GM18868 (cell line): ENCODE results near the gene PRKCG.

ENCODE experiments used
- ATAC-seq: cut with Tn5 transposase; IDR thresholded peaks from one replicate; pipeline ENCODE4 v1.9.1; 2021; ENCODE audit warnings: mild to moderate bottlenecking, moderate library complexity; ENCODE audit not compliant: unreplicated experiment

PRKCG gene

DNA sequence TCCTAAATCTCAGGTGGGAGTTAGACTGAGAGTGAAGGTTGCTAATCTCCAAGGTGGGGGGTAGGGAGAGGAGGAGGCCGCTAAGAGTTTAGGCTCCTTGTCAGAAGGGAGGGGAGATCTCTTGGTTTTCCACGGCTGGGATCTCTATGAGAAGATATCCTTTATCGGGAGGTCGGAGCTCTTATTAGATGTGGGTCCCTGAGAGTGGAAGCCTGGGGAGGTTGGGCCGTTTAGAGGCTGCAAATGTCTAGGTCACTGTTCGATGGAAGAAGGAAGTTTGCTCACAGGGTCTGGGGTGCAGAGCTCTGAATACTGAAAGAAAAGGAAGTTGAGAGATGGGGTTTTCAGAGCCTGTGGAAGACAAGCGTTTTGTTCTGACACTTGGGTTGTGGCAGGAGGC lies 10.5 kb upstream of the PRKCG start:
- ATAC-seq: no peak

DNA sequence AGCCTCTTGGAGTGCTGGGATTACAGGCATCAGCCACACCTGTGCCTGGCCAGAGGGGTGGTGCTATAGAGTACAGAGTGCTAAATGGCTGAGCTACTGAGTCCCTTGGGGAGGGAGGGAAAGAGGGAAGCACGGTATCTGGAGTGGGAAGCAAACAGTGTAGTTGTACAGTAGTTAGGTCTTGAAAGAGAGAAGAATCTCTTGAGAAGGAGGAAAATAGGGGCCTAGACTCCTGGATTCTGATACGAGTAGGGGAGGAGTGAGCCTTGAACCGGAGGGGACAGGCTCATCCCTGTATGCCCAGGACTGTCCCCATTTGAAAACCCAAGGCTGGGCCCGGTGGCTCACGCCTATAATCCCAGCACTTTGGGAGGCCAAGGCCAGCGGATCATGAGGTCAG lies 9.2 kb upstream of the PRKCG start:
- no peak for ATAC-seq

- ATAC-seq: no peak
Measured at GRCh38 chr19:53873773-53874605, 8.0 kb upstream of the PRKCG start.

- no peak for ATAC-seq
Measured at GRCh38 chr19:53874606-53874990, 7.4 kb upstream of the PRKCG start.

- ATAC-seq: no peak
Measured at GRCh38 chr19:53875602-53876325, 6.2 kb upstream of the PRKCG start.

- no peak for ATAC-seq
Measured at GRCh38 chr19:53876651-53877224, 5.3 kb upstream of the PRKCG start.

DNA sequence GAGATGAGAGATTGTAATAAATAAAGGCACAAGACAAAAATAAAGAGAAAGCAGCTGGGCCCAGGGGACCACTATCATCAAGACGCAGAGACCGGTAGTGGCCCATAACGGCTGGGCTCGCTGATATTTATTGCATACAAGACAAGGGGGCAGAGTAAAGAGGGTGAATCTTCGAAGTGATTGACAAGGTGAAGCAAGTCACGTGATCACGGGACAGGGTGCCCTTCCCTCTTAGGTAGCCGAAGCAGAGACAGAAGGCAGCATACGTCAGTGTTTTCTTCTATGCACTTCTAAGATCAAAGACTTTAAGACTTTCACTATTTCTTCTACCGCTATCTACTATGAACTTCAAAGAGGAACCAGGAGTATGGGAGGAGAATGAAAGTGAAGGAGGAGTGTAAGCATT lies 4.6 kb upstream of the PRKCG start:
- ATAC-seq: no peak

GRCh38 chr19:53878776-53879139 lies 3.2 kb upstream of the PRKCG start:
- no peak for ATAC-seq

GRCh38 chr19:53879140-53880081 lies 2.6 kb upstream of the PRKCG start:
- peak; percentile 87 for ATAC-seq

DNA sequence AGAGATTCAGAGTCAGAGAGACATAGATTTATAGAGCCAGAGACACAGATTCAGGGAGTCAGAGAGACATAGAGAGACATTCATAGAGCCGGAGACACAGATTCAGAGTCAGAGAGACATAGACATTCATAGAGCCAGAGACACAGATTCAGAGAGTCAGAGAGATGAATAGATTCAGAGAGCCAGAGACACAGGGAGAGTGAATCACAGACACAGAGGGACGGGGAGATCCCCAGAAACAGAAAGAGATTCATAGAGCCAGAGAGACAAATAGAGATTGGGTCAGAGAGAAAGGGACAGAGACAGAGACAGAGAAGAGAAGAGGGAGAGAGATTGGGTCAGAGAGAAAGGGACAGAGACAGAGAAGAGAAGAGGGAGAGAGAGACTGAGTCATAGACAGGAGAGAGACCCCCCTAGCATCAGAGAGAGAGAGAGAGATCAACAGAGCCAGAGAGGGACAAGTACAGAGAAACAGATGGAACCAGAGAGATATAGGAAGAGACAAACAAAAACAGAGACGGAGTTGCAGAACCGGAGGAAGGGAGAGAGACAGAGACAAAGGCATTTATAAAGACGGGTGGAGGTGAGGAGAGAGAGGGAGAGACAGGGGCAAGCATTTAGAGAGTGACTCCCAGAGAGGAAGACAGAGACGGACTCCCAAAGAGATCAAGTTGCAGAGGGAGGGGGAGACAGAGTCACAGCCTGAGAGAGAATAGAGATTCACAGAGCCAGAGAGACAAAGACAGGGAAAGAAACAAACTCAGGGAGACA lies 1.1 kb upstream of the PRKCG start:
- no peak for ATAC-seq

GRCh38 chr19:53882391-53883050 lies 524 bp downstream of the PRKCG start:
- no peak for ATAC-seq

- no peak for ATAC-seq
Measured at GRCh38 chr19:53883231-53883661, 1.2 kb downstream of the PRKCG start.

GRCh38 chr19:53883741-53884140 lies 1.7 kb downstream of the PRKCG start:
- ATAC-seq: no peak

GRCh38 chr19:53884256-53884655 lies 2.3 kb downstream of the PRKCG start:
- no peak for ATAC-seq

GRCh38 chr19:53885036-53885435 lies 3.0 kb downstream of the PRKCG start:
- ATAC-seq: no peak

DNA sequence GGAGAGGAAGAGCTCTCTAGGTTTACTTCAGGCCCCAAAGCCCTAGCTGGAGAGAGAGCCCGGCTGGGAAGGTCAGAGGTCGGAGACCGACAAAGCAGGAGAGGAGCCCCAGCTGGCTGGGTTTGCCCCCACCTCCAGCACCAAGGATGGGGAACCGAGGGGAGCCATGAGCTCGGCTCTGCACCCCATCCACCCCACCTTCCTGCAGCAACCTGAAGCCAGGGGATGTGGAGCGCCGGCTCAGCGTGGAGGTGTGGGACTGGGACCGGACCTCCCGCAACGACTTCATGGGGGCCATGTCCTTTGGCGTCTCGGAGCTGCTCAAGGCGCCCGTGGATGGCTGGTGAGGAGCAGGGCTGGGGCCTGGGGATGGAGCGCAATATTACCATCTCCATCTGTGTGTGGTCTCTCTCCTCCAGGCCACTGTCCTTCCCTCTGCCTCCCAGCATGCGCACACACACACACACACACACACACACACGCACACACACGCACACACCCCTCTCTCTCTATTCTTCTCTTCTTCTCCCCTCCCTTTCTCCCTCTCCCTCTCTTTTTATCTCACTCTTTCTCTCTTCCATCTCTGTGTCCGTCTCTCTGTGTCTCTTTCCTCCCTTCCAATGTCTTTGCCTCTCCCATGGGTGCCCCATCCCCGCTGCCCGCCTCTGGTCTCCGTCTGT lies 10.4 kb downstream of the PRKCG start:
- ATAC-seq: no peak

DNA sequence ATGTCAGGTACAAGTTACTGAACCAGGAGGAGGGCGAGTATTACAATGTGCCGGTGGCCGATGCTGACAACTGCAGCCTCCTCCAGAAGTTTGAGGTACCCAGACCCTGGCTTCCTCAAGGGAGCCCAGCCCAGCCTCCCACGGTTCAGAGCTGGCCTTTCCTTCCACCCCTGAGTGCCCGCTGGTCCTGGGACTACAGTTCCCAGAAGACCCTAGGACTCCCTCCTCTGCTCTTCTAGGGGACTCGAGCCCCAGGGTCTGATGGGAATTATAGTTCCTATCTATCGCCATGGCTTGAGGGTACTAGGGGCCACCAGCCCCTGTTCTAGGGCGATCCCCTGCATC lies 11.0 kb downstream of the PRKCG start:
- ATAC-seq: no peak

- no peak for ATAC-seq
Measured at GRCh38 chr19:53894707-53895106, 12.7 kb downstream of the PRKCG start.

DNA sequence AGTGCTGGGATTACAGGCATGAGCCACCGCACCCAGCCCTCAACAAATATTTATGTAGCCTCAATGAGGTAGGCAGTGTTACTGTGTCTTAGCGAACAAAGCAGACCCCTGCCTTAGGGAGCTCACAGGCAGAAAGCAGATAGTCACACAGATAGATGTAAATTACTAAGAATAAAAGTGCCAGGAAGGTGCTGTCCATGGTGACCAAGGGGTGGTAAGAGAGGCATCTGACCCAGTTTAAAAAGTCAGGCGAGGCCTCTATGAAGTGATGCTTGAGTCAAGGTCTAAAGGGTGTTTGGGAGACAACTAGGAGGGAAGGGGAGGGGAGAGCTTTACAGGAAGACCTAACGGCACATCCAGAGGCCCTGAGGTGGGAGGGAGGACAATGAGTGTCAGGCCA lies 14.7 kb downstream of the PRKCG start:
- no peak for ATAC-seq
